Adrenal gland (tissue), 12 donors: ENCODE data around the gene DSTN. TPM values are rescaled to one million over a fixed set of nuclear protein-coding genes. Genes with fewer than 3 reads are reported as not detected.

Experiments used
- DNase-seq, 7 donors: peaks; one replicate each; pipeline ENCODE4 v3.0.0-alpha.2; 2019 to 2020
- H3K27ac ChIP-seq, 5 donors: fragments of 200-600 bp; sonication (generic) in 4 of 5; 1 replicate in 3 of 5; 2 replicates in 2 of 5; pipeline versions ENCODE4 v1.5.1 to v1.8.0; 2016 to 2020; ENCODE audit warnings: mild to moderate bottlenecking in 1 of 5
- H3K27me3 ChIP-seq: fragments of 200-600 bp; 2 replicates; pipeline ENCODE4 v1.8.0; 2021
- H3K36me3 ChIP-seq, 2 donors: fragments of 200-600 bp; replicated peaks in 1 of 2; 1 replicate in 1 of 2; 2 replicates in 1 of 2; pipeline versions ENCODE4 v1.5.1 to v1.8.0; 2018 to 2022
- H3K4me1 ChIP-seq, 2 donors: fragments of 200-600 bp; replicated peaks in 1 of 2; 1 replicate in 1 of 2; 2 replicates in 1 of 2; pipeline versions ENCODE4 v1.5.1 to v1.8.0; 2018 to 2021
- H3K4me3 ChIP-seq, 4 donors: fragments of 200-600 bp; sonication (generic) in 3 of 4; one replicate each; pipeline ENCODE4 v1.5.1; 2016 to 2018
- H3K9me3 ChIP-seq, 3 donors: fragments of 200-600 bp; sonication (generic) in 1 of 3; replicated peaks in 1 of 3; 1 replicate in 2 of 3; 2 replicates in 1 of 3; pipeline versions ENCODE4 v1.5.1 to v1.8.0; 2016 to 2021
- POLR2A ChIP-seq, 2 donors: fragments of 450-650 bp; IDR thresholded peaks; one replicate each; pipeline ENCODE4 v1.6.1; 2017; ENCODE audit warnings: antibody characterized with exemption in 2 of 2, mild to moderate bottlenecking in 2 of 2, moderate library complexity in 1 of 2
- whole genome bisulfite sequencing, 4 donors: extraction: QIAGEN DNeasy Blood & Tissue Kit in 2 of 4; methylation state at CpG; one replicate each; pipeline versions ENCODE4 v1.1.5 to v1.1.7; 2013 to 2017; 5-methylcytosine and 5-hydroxymethylcytosine counted together
- intact Hi-C, 2 donors: fragments of 100-400 bp; cut with DNase I; formaldehyde crosslinking; loops; one replicate each; pipeline versions ENCODE4 v1.14.1 to v1.15.0; 2022 to 2023
- polyA plus RNA-seq, 3 donors: library from polyadenylated mRNA; stranded (reverse); fragments of 200-250 nt in 2 of 3; fragments of 350-450 nt in 1 of 3; fragmentation: Illumina TruSeq in 1 of 3; extraction: RNeasy Lipid Tissue Mini Kit (QIAGEN cat#74804) in 1 of 3; gene quantifications; one replicate each; pipeline ENCODE4 v1.2.3, GENCODE V29; 2013 to 2014
- total RNA-seq, 9 donors: library from RNA; depleted of rRNA in 4 of 9; stranded (reverse); fragments of >200 nt in 4 of 9; fragments of 120-200 nt in 1 of 9; fragmentation: NEBNext Ultra II Directional in 1 of 9; extraction: Animal tissue kit (Norgen Biotek cat#: 25700) in 1 of 9; gene quantifications; one replicate each; pipeline versions ENCODE4 v1.1.0 to v1.2.4, GENCODE V29; 2013 to 2023
- TF ChIP-seq, protein P1 (sequence below), 6 experiments: fragments of 450-650 bp in 4 of 6; fragments of 200-600 bp in 2 of 6; sonication (generic) in 1 of 6; IDR thresholded peaks; 1 replicate in 5 of 6; 2 replicates in 1 of 6; pipeline versions ENCODE4 v1.5.1 to v1.8.0; 2016 to 2021; ENCODE audit warnings: antibody characterized with exemption in 6 of 6, mild to moderate bottlenecking in 2 of 6, moderate library complexity in 1 of 6
- donor health status: healthy with polysubstance abuse.
- donor health status: Bipolar disorder and iron deficiency.
- donor health status: DM: yes; HTN: yes; CAD: no.
- donor health status: DM: no; HTN: no; CAD: no.
- donor health status: DM: no; HTN: no; CAD: no.
- donor health status: DM: yes; HTN: yes; CAD: no.

Gene DSTN
- total and polyA plus RNA-seq, 12 donors: 184 to 552 (median 273) TPM

DNA sequence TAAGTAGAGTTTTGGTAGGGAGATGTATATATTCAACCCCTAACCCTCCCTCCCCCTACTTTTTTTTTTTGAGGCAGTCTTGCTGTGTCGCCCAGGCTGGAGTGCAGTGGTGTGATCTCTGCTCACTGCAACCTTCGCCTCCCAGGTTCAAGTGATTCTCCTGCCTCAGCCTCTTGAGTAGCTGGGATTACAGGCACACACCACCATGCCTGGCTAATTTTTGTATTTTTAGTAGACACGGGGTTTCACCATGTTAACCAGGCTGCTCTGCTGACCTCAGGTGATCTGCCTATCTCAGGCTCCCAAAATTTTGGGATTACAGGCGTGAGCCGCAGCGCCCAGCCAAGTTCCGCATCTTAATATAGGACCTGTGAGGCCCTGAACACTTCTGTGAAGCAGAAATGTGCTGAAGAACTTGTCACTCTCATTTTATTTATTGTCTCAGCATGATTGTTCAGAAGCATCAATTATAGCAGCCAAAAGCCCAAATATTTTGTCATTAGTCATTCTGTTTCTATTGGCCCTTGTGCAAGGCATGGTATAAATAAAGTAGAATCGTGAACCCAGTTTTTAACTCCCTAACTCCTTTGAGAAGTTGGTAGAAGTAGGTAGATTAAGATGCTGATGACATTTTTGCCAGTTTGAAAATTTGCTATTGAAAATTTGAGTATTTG lies 19.4 kb downstream of the DSTN start:
- 69 to 78% (median 72%) methylated on average over 7 to 8 of the region's 8 CpGs for WGBS, 4 donors
- no peak overlapping the region for H3K4me3 ChIP-seq
- TF ChIP-seq, protein P1, sequence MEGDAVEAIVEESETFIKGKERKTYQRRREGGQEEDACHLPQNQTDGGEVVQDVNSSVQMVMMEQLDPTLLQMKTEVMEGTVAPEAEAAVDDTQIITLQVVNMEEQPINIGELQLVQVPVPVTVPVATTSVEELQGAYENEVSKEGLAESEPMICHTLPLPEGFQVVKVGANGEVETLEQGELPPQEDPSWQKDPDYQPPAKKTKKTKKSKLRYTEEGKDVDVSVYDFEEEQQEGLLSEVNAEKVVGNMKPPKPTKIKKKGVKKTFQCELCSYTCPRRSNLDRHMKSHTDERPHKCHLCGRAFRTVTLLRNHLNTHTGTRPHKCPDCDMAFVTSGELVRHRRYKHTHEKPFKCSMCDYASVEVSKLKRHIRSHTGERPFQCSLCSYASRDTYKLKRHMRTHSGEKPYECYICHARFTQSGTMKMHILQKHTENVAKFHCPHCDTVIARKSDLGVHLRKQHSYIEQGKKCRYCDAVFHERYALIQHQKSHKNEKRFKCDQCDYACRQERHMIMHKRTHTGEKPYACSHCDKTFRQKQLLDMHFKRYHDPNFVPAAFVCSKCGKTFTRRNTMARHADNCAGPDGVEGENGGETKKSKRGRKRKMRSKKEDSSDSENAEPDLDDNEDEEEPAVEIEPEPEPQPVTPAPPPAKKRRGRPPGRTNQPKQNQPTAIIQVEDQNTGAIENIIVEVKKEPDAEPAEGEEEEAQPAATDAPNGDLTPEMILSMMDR (IDR thresholded peaks at IDR 0.05): no peak
- TF ChIP-seq POLR2A (IDR thresholded peaks at IDR 0.05): no peak
- no peaks in the 10 kb centered on the region for H3K27me3 ChIP-seq
- intact Hi-C loops: no loop called here
- H3K9me3 ChIP-seq: no peaks in the 10 kb centered on the region
- H3K27ac ChIP-seq: no peak overlapping the region
- no peaks in the 10 kb centered on the region for H3K36me3 ChIP-seq
- peaks cover 20 to 72% of the 10 kb centered on the region in 2 donors for H3K4me1 ChIP-seq
- no peak for DNase-seq

GRCh38 chr20:17590245-17590644 lies 20.4 kb downstream of the DSTN start:
- peaks cover 28 to 70% of the 10 kb centered on the region in 2 donors for H3K4me1 ChIP-seq
- no peaks in the 10 kb centered on the region for H3K9me3 ChIP-seq
- DNase-seq: no peak
- intact Hi-C loops: no loop called here
- no peak overlapping the region for H3K4me3 ChIP-seq
- no peaks in the 10 kb centered on the region for H3K36me3 ChIP-seq
- no peak for TF ChIP-seq POLR2A (IDR thresholded peaks at IDR 0.05)
- TF ChIP-seq, protein P1 (IDR thresholded peaks at IDR 0.05): no peak
- 22 to 29% (median 27%) methylated on average over 1 of the region's 1 CpG for WGBS, 4 donors
- no peak overlapping the region for H3K27ac ChIP-seq
- no peaks in the 10 kb centered on the region for H3K27me3 ChIP-seq

DNA sequence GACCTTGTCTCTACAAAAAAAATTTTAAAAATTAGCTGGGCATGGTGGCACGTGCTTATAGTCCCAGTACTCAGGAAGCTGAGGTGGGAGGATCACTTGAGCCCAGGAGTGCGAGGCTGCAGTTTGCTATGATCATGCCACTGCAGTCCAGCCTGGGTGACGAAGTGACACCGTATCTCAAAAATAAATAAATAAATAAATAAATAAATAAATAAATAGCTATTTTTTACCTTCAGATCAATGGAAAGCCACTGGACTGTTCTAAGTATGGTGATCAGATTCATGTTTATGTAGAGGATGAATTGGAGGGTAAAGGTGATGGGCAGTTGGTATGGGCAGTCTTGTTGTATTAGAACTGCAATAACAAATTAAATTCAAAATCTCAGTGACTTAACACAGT lies 24.0 kb downstream of the DSTN start:
- 91 to 97% (median 92%) methylated on average over 4 of the region's 4 CpGs for WGBS, 4 donors
- Histone ChIP-seq H3K9me3 (no peaks in the 10 kb centered on the region), H3K27ac (no peak overlapping the region), H3K36me3 (no peaks in the 10 kb centered on the region), H3K4me1 (peaks cover 28 to 60% of the 10 kb centered on the region in 2 donors), H3K4me3 (no peak overlapping the region), H3K27me3 (no peaks in the 10 kb centered on the region)
- intact Hi-C loops: no loop called here
- TF ChIP-seq, protein P1 (IDR thresholded peaks at IDR 0.05): no peak
- no peak for TF ChIP-seq POLR2A (IDR thresholded peaks at IDR 0.05)
- no peak for DNase-seq

DNA sequence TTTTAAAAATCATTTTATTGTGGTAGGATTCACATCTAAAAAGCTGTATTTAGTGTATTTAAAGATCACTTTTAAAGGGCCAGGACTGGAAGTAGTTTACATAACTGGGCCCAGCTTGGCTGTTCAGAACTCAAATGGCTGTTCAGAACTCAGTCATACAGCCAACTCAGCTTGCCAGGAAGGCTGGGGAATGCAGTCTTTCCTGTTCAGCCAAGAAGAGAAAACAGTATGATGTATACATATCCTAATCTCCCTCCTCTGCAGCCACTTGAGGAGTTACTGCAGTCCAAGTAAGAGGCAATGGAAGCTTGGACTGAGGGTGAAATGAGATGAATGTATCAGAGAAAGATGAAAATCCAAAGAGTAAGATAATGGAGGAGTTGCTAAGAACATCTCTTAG lies 24.6 kb downstream of the DSTN start:
- TF ChIP-seq, protein P1 (IDR thresholded peaks at IDR 0.05): no peak
- TF ChIP-seq POLR2A (IDR thresholded peaks at IDR 0.05): no peak
- Histone ChIP-seq H3K9me3 (no peaks in the 10 kb centered on the region), H3K4me3 (no peak overlapping the region), H3K27ac (peak overlapping the region in 1 of 5 donors; percentile 38), H3K36me3 (no peaks in the 10 kb centered on the region), H3K27me3 (no peaks in the 10 kb centered on the region), H3K4me1 (peaks cover 24 to 55% of the 10 kb centered on the region in 2 donors)
- DNase-seq: peak in 1 of 7 donors; percentile 21
- intact Hi-C loops: no loop called here
